Measurements from ENCODE around the gene TSPEAR.

The TSPEAR gene

DNA sequence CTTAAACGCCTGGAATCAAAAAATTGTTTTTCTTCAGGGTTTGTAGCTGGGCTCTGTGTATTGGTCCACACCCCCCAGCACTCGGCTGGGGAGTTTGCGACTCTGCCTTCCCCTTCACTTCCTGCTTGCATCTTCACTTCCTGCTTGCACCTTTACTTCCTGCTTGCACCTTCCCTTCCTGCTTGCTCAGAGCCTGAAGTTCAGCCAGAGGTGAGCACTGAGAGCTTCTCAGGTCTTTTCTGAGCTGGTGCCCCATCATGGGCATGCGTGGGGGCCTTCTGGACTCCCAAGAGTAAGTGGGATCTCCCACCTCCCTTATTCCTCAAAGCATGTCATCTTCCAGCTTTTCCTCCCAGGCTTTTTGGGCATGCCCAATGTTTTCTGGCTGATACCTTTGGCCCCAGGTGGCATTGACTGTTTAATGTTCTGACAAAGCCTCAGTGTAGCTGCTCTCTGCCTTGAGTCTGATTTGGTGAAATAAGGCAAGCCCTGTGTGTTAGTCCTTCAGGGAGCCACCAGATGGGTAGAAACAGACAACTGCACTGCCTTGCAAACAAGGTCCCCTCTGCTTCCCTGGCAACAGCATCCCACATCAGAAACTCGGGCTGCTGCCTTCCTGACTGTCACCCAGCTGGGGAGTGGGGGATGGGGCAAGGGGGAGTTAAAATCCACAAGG lies 163.6 kb downstream of the TSPEAR start:
- in situ Hi-C loops (cut with MboI; ENCODE audit: low sequenced_read_pairs, unreplicated experiment), result no loop called here
- DNase-seq (ENCODE audit: low spot score), result no peak
- TF ChIP-seq, protein P1, sequence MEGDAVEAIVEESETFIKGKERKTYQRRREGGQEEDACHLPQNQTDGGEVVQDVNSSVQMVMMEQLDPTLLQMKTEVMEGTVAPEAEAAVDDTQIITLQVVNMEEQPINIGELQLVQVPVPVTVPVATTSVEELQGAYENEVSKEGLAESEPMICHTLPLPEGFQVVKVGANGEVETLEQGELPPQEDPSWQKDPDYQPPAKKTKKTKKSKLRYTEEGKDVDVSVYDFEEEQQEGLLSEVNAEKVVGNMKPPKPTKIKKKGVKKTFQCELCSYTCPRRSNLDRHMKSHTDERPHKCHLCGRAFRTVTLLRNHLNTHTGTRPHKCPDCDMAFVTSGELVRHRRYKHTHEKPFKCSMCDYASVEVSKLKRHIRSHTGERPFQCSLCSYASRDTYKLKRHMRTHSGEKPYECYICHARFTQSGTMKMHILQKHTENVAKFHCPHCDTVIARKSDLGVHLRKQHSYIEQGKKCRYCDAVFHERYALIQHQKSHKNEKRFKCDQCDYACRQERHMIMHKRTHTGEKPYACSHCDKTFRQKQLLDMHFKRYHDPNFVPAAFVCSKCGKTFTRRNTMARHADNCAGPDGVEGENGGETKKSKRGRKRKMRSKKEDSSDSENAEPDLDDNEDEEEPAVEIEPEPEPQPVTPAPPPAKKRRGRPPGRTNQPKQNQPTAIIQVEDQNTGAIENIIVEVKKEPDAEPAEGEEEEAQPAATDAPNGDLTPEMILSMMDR (IDR thresholded peaks at IDR 0.05; ENCODE audit: borderline replicate concordance, control extremely low read depth, extremely low read depth, insufficient read depth, missing control alignments), result no peak

DNA sequence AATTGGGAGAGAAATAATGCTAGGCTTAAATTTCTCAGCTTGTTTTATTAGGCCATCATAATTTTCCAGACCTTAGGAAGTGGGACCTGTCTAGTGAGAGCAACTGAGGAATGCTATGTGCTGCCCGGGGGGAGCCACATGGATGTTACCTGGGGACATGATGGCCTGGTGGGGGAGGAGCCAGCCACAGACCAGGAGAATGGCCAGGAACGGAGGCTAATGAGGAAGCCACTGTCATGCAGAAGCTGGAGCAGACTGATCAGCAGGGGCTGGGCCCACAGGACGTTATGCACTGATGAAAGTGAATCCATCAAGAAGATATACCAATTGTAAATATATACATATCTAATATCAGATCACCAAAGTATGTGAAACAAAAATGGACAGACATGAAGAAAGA lies 166.8 kb downstream of the TSPEAR start:
- in situ Hi-C loops (cut with MboI; ENCODE audit: low sequenced_read_pairs, unreplicated experiment), result no loop called here
- no peak for DNase-seq (ENCODE audit: low spot score)
- TF ChIP-seq, protein P1 (IDR thresholded peaks at IDR 0.05; ENCODE audit: borderline replicate concordance, control extremely low read depth, extremely low read depth, insufficient read depth, missing control alignments), result no peak

GRCh38 chr21:44542716-44543115 lies 168.7 kb downstream of the TSPEAR start:
- no peak for DNase-seq (ENCODE audit: low spot score)
- TF ChIP-seq, protein P1 (IDR thresholded peaks at IDR 0.05; ENCODE audit: borderline replicate concordance, control extremely low read depth, extremely low read depth, insufficient read depth, missing control alignments), result no peak
- in situ Hi-C loops (cut with MboI; ENCODE audit: low sequenced_read_pairs, unreplicated experiment), result no loop called here

DNA sequence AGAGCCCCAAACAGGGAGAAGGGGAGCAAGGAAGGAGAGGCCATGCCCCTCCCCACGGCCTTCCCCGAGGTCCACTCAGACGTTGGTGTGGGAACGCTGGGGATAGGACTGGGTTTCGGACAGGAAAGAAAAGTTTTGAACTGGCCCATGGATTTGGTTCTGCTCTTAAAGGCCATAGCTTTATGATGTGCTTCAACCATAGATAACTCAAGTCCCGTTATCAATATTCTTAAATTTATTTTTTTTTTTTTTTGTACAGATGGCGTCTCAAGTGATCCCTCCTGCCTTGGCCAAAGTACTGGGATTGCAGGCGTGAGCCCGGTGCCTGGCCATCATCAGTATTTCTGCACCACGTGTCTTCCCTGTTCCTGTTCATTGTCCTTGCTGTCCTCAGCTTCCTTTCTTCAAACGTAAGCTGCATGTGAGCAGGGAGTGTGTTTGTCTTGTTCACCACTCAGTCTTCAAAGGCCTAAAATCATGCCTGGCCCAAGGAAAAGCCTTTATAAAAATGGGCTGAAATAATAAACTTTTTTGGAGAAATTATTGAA lies 170.6 kb downstream of the TSPEAR start:
- in situ Hi-C loops (cut with MboI; ENCODE audit: low sequenced_read_pairs, unreplicated experiment), result no loop called here
- DNase-seq (ENCODE audit: low spot score), result no peak

GRCh38 chr21:44539991-44540666 lies 171.2 kb downstream of the TSPEAR start, which contains the start of gene KRTAP10-1:
TSS of gene KRTAP10-1 (minus strand) at chr21:44540195. CDS start at chr21:44540150, 45 bp downstream.
- TF ChIP-seq, protein P1 (IDR thresholded peaks at IDR 0.05; ENCODE audit: borderline replicate concordance, control extremely low read depth, extremely low read depth, insufficient read depth, missing control alignments), result no peak
- no peak for DNase-seq (ENCODE audit: low spot score)
- in situ Hi-C loops (cut with MboI; ENCODE audit: low sequenced_read_pairs, unreplicated experiment), result no loop called here

More for the DNA sequence above, 170.6 kb downstream of the TSPEAR start:
- TF ChIP-seq, protein P1 (IDR thresholded peaks at IDR 0.05; ENCODE audit: borderline replicate concordance, control extremely low read depth, extremely low read depth, insufficient read depth, missing control alignments), result no peak

DNA sequence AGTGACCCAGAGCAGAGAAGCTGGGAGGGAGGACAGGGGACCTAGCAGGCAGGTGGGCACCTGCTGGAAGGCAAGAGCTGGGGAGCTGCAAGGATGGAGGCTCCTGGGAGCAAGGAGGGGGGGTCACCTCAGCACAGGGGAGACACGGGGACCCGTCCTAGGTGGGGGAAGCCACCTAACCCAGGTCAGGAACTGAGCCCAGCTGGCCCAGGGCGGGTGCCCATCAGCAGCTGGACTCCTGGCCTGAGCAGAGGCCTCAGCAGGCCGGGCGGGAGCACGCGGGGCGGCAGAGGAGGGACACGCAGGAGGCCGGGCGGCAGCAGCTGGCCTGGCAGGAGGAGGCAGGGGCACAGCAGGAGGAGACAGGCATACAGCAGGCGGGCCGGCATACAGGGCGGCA lies 172.3 kb downstream of the TSPEAR start:
- no peak for DNase-seq (ENCODE audit: low spot score)
- in situ Hi-C loops (cut with MboI; ENCODE audit: low sequenced_read_pairs, unreplicated experiment), result no loop called here
- TF ChIP-seq, protein P1 (IDR thresholded peaks at IDR 0.05; ENCODE audit: borderline replicate concordance, control extremely low read depth, extremely low read depth, insufficient read depth, missing control alignments), result no peak

Data from GM13976 (cell line).